OCI-LY7 (cell line): ENCODE measurements around the gene PRCD.

Experiments used
- CTCF ChIP-seq: fragments of 200-600 bp; sonication (generic); conservative IDR thresholded peaks from 2 replicates; pipeline ENCODE4 v1.5.1; 2014; ENCODE audit warnings: mild to moderate bottlenecking, antibody characterized with exemption, low read length, moderate library complexity, mixed read lengths
- EZH2phosphoT487 ChIP-seq: fragments of 200-600 bp; sonication (generic); IDR thresholded peaks from 2 replicates; pipeline ENCODE4 v1.6.1; 2018; ENCODE audit warnings: low read depth, borderline replicate concordance, mild to moderate bottlenecking, mixed run types, antibody characterized with exemption, low read length, moderate library complexity, mixed read lengths

- TF ChIP-seq CTCF (no peak), EZH2phosphoT487 (no peak)
Observed at GRCh38 chr17:76500747-76501017, 39.2 kb upstream of the PRCD start.
